Smooth muscle cell (in vitro differentiated cells): ENCODE results near the gene SDK2. TPM values are rescaled to one million over a fixed set of nuclear protein-coding genes. Genes with fewer than 3 reads are reported as not detected.
"Not testable (repeated sequence)": the region's sequence is repeated elsewhere in the genome, so short reads cannot be mapped to it uniquely, and the experiment has no call there.

Experiments used
- DNase-seq: peaks from one replicate; lab custom pipeline; 2025; ENCODE audit not compliant: unreplicated experiment; lab: John Stamatoyannopoulos, UW
- H2AFZ ChIP-seq: fragments of 200-600 bp; sonication (generic); 2 replicates; pipeline ENCODE4 v1.6.0; 2016; ENCODE audit warnings: antibody characterized with exemption, low read depth, mild to moderate bottlenecking
- H3F3A ChIP-seq: fragments of 200-600 bp; sonication (generic); 2 replicates; pipeline ENCODE4 v1.6.0; 2017; ENCODE audit warnings: antibody characterized with exemption, low read depth
- H3K27ac ChIP-seq: fragments of 200-600 bp; sonication (generic); 2 replicates; pipeline ENCODE4 v1.5.1; 2016; ENCODE audit warnings: low read depth, mild to moderate bottlenecking
- H3K27me3 ChIP-seq: fragments of 200-600 bp; sonication (generic); 2 replicates; pipeline ENCODE4 v1.6.1; 2016; ENCODE audit warnings: low read depth, mild to moderate bottlenecking
- H3K36me3 ChIP-seq: fragments of 200-600 bp; sonication (generic); 2 replicates; pipeline ENCODE4 v1.5.1; 2016; ENCODE audit warnings: low read depth
- H3K4me1 ChIP-seq: fragments of 200-600 bp; sonication (generic); 2 replicates; pipeline ENCODE4 v1.5.1; 2016; ENCODE audit warnings: low read depth
- H3K4me2 ChIP-seq: fragments of 200-600 bp; sonication (generic); 2 replicates; pipeline ENCODE4 v1.6.0; 2016; ENCODE audit warnings: mild to moderate bottlenecking
- H3K4me3 ChIP-seq: fragments of 200-600 bp; sonication (generic); 2 replicates; pipeline ENCODE4 v1.5.1; 2016; ENCODE audit warnings: mild to moderate bottlenecking
- H3K79me2 ChIP-seq: fragments of 200-600 bp; sonication (generic); 2 replicates; pipeline ENCODE4 v1.6.0; 2016; ENCODE audit warnings: low read depth, mild to moderate bottlenecking
- H3K9ac ChIP-seq: fragments of 200-600 bp; sonication (generic); 2 replicates; pipeline ENCODE4 v1.6.0; 2016; ENCODE audit warnings: low read depth
- H3K9me3 ChIP-seq: fragments of 200-600 bp; sonication (generic); replicated peaks from 2 replicates; pipeline ENCODE4 v1.5.1; 2016; ENCODE audit warnings: low read depth
- H4K20me1 ChIP-seq: fragments of 200-600 bp; sonication (generic); 2 replicates; pipeline ENCODE4 v1.6.0; 2016; ENCODE audit warnings: low read depth
- CTCF ChIP-seq: fragments of 200-600 bp; sonication (generic); IDR thresholded peaks from 2 replicates; pipeline ENCODE4 v1.5.1; 2017; ENCODE audit warnings: borderline replicate concordance, mild to moderate bottlenecking, antibody characterized with exemption; ENCODE audit not compliant: insufficient read depth, poor library complexity, severe bottlenecking
- WGBS: methylation state at CpG from one replicate; pipeline ENCODE4 v1.1.7; 2016; ENCODE audit warnings: low lambda C conversion rate; 5-methylcytosine and 5-hydroxymethylcytosine counted together
- polyA plus RNA-seq: library from polyadenylated mRNA; unstranded; fragments of >200 nt; fragmentation: Nextera tagmentation; extraction: Ambion mirVana; gene quantifications from 2 replicates; pipeline ENCODE4 v1.2.1, GENCODE V29; 2016
- total RNA-seq: library from RNA; depleted of rRNA; stranded (reverse); fragments of >200 nt; gene quantifications from 2 replicates; pipeline ENCODE4 v1.2.3, GENCODE V29; 2014

The SDK2 gene
- total and polyA plus RNA-seq, 2 experiments from 2014 or later, result 4.6 to 6.5 TPM

- no peaks in the 10 kb centered on the region for H3K9me3 ChIP-seq
- H3K27ac ChIP-seq, result no peak overlapping the region
- H2AFZ ChIP-seq, result no peak overlapping the region
- 33% methylated on average over 12 of the region's 12 CpGs for WGBS
- H4K20me1 ChIP-seq, result no peaks in the 10 kb centered on the region
- peak; percentile 53 for DNase-seq
- no peaks in the 10 kb centered on the region for H3K27me3 ChIP-seq
- H3K36me3 ChIP-seq, result no peaks in the 10 kb centered on the region
- TF ChIP-seq CTCF, result no peak
- no peaks in the 10 kb centered on the region for H3F3A ChIP-seq
- H3K4me2 ChIP-seq, result peak overlapping the region; percentile 71
- H3K4me3 ChIP-seq, result no peak overlapping the region
- H3K9ac ChIP-seq, result no peak overlapping the region
- peaks cover 6% of the 10 kb centered on the region for H3K4me1 ChIP-seq
- no peaks in the 10 kb centered on the region for H3K79me2 ChIP-seq
Measured at GRCh38 chr17:73474370-73474988, 169.8 kb downstream of the SDK2 start.

- not testable (repeated sequence) for H3K9ac ChIP-seq, H2AFZ ChIP-seq, H3K4me1 ChIP-seq, H4K20me1 ChIP-seq, H3K4me3 ChIP-seq, H3F3A ChIP-seq, H3K9me3 ChIP-seq, H3K4me2 ChIP-seq, H3K27ac ChIP-seq, DNase-seq, H3K79me2 ChIP-seq, H3K27me3 ChIP-seq, H3K36me3 ChIP-seq
- 84% methylated on average over 8 of the region's 8 CpGs for WGBS
Measured at GRCh38 chr17:73472715-73473114, 171.5 kb downstream of the SDK2 start.

- WGBS, result 98% methylated on average over 12 of the region's 12 CpGs
- Histone ChIP-seq H3K79me2 (no peaks in the 10 kb centered on the region), H4K20me1 (no peaks in the 10 kb centered on the region), H3K4me1 (peaks cover 6% of the 10 kb centered on the region), H3K9me3 (no peaks in the 10 kb centered on the region), H3K27me3 (no peaks in the 10 kb centered on the region), H2AFZ (no peak overlapping the region), H3K27ac (no peak overlapping the region), H3K4me2 (no peak overlapping the region), H3F3A (no peaks in the 10 kb centered on the region), H3K36me3 (no peaks in the 10 kb centered on the region), H3K4me3 (no peak overlapping the region), H3K9ac (no peak overlapping the region)
- no peak for DNase-seq
- no peak for TF ChIP-seq CTCF
Measured at GRCh38 chr17:73471924-73472323, 172.3 kb downstream of the SDK2 start.

GRCh38 chr17:73470316-73470826 lies 173.9 kb downstream of the SDK2 start:
- no peaks in the 10 kb centered on the region for H3K9me3 ChIP-seq
- no peak overlapping the region for H3K9ac ChIP-seq
- no peak for TF ChIP-seq CTCF
- no peak for DNase-seq
- no peaks in the 10 kb centered on the region for H3F3A ChIP-seq
- 55% methylated on average over 7 of the region's 7 CpGs for WGBS
- no peaks in the 10 kb centered on the region for H3K36me3 ChIP-seq
- no peak overlapping the region for H3K27ac ChIP-seq
- H2AFZ ChIP-seq, result no peak overlapping the region
- peaks cover 6% of the 10 kb centered on the region for H3K4me1 ChIP-seq
- no peaks in the 10 kb centered on the region for H3K27me3 ChIP-seq
- H3K79me2 ChIP-seq, result no peaks in the 10 kb centered on the region
- no peak overlapping the region for H3K4me2 ChIP-seq
- no peaks in the 10 kb centered on the region for H4K20me1 ChIP-seq
- no peak overlapping the region for H3K4me3 ChIP-seq
